Peyer's patch (tissue), 4 donors: ENCODE data around the gene LRRC56.

ENCODE experiments used
- POLR2A ChIP-seq, 2 donors: fragments of 450-650 bp; IDR thresholded peaks; one replicate each; pipeline ENCODE4 v1.5.1; 2017; ENCODE audit warnings: antibody characterized with exemption in 2 of 2, mild to moderate bottlenecking in 2 of 2, moderate library complexity in 2 of 2
- TF ChIP-seq, protein P1 (sequence below), 6 experiments: fragments of 450-650 bp in 4 of 6; fragments of 200-600 bp in 2 of 6; sonication (generic) in 1 of 6; IDR thresholded peaks; one replicate each; pipeline ENCODE4 v1.5.1; 2017 to 2019; ENCODE audit warnings: antibody characterized with exemption in 6 of 6, mild to moderate bottlenecking in 3 of 6, moderate library complexity in 1 of 6

DNA sequence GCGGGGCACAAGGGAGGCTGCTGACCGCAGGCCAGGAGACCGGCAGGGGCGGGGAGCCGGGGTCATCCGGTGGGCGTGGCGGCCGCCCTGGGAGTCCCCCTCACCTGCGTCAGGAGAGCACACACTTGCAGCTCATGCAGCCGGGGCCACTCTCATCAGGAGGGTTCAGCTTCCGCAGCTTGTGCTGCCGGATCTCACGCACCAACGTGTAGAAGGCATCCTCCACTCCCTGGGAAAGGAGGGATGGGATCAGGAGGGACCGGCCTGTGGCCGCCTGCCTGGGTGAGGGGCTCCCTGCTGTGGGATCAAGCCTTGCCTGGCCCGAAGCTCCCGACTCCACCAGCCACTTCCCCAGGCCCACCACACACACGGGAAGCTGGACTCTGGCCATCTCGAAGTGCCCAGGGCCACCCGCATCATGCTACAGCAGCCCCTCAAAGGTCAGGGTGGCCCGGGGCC is 4.8 kb upstream of the LRRC56 start:
- TF ChIP-seq POLR2A (IDR thresholded peaks at IDR 0.05): no peak
- TF ChIP-seq, protein P1, sequence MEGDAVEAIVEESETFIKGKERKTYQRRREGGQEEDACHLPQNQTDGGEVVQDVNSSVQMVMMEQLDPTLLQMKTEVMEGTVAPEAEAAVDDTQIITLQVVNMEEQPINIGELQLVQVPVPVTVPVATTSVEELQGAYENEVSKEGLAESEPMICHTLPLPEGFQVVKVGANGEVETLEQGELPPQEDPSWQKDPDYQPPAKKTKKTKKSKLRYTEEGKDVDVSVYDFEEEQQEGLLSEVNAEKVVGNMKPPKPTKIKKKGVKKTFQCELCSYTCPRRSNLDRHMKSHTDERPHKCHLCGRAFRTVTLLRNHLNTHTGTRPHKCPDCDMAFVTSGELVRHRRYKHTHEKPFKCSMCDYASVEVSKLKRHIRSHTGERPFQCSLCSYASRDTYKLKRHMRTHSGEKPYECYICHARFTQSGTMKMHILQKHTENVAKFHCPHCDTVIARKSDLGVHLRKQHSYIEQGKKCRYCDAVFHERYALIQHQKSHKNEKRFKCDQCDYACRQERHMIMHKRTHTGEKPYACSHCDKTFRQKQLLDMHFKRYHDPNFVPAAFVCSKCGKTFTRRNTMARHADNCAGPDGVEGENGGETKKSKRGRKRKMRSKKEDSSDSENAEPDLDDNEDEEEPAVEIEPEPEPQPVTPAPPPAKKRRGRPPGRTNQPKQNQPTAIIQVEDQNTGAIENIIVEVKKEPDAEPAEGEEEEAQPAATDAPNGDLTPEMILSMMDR (IDR thresholded peaks at IDR 0.05): no peak
